ENCODE data around the gene ARCN1. TPM values are rescaled to one million over a fixed set of nuclear protein-coding genes. Genes with fewer than 3 reads are reported as not detected.

Gene ARCN1
- total RNA-seq (100 to 1,000 TPM in 4 of 9 donors, 10 to 100 TPM in 5; 87.6 to 127 (median 99.6) TPM), polyA plus RNA-seq (100 to 1,000 TPM in 1 of 2 donors, 10 to 100 TPM in 1; 53.1 to 107 TPM)
- long read RNA-seq, donor 1, transcript ARCN1-201 (10 exons, 3,845 nt) = major isoform, 18 of 28 reads
- long read RNA-seq, donor 1, partial matches to known transcripts = 4 of 28 reads
- long read RNA-seq, donor 1, other reads (novel, unspliced or antisense) = 6 of 28 reads
- long read RNA-seq, donor 2, transcript ARCN1-201 (10 exons, 3,845 nt) = major isoform, 47 of 74 reads
- long read RNA-seq, donor 2, partial matches to known transcripts = 15 of 74 reads
- long read RNA-seq, donor 2, other reads (novel, unspliced or antisense) = 10 of 74 reads
- long read RNA-seq, donor 3, transcript ARCN1-201 (10 exons, 3,845 nt) = major isoform, 28 of 33 reads
- long read RNA-seq, donor 3, partial matches to known transcripts = 0 of 33 reads
- long read RNA-seq, donor 3, other reads (novel, unspliced or antisense) = 5 of 33 reads

GRCh38 chr11:118572061-118572980 lies at the start of gene ARCN1:
Gene ARCN1, plus strand, starts transcription at chr11:118572409. Its CDS starts 139 bp downstream, at chr11:118572548.
- ATAC-seq = peak; percentile 80 to 91 (median 86)
- Histone ChIP-seq H3K4me3 (peak within 1 kb of the TSS; percentile 55 to 100 (median 93)), H3K36me3 (peaks cover 0 to 8% (median 0%) of the 10 kb centered on the region in 9 donors), H3K4me1 (peaks cover 0 to 50% (median 37%) of the 10 kb centered on the region in 12 donors), H3K27me3 (no peaks in the 10 kb centered on the region), H3K9me3 (no peaks in the 10 kb centered on the region), H3K27ac (peak within 1 kb of the TSS; percentile 90 to 99 (median 98))
- intact Hi-C loops (cut with DNase I) = loop anchor here in 4 of 10 donors (2.0 to 5.0 kb wide), 3 partner anchors 32 to 50 kb away; partner anchors contain the start of gene PHLDB1 (in 2 of the 4)
- TF ChIP-seq CTCF (IDR thresholded peaks at IDR 0.05) = peak in 1 of 12 donors; percentile 6
- peak in 1 of 2 donors; percentile 58 for TF ChIP-seq POLR2A (IDR thresholded peaks at IDR 0.05)
- 0% methylated on average over 30 to 55 of the region's 55 CpGs for WGBS, 4 donors
- peak; percentile 83 to 90 (median 86) for DNase-seq

GRCh38 chr11:118522571-118523072 lies 49.6 kb upstream of the ARCN1 start:
- intact Hi-C loops (cut with DNase I) = no loop called here
- 31 to 40% (median 37%) methylated on average over 6 of the region's 6 CpGs for WGBS, 4 donors
- no peak overlapping the region for H3K4me3 ChIP-seq
- peaks cover 0 to 11% (median 2%) of the 10 kb centered on the region in 12 donors for H3K4me1 ChIP-seq
- TF ChIP-seq POLR2A (IDR thresholded peaks at IDR 0.05) (no peak), CTCF (IDR thresholded peaks at IDR 0.05) (peak in 8 of 12 donors; percentile 11 to 47 (median 27))
- no peak for DNase-seq
- peak overlapping the region in 1 of 12 donors; percentile 10 for H3K27ac ChIP-seq
- no peaks in the 10 kb centered on the region for H3K9me3 ChIP-seq
- peaks cover 0 to 81% (median 75%) of the 10 kb centered on the region in 9 donors for H3K36me3 ChIP-seq
- no peaks in the 10 kb centered on the region for H3K27me3 ChIP-seq
- peak in 3 of 4 donors; percentile 53 to 67 (median 64) for ATAC-seq

DNA sequence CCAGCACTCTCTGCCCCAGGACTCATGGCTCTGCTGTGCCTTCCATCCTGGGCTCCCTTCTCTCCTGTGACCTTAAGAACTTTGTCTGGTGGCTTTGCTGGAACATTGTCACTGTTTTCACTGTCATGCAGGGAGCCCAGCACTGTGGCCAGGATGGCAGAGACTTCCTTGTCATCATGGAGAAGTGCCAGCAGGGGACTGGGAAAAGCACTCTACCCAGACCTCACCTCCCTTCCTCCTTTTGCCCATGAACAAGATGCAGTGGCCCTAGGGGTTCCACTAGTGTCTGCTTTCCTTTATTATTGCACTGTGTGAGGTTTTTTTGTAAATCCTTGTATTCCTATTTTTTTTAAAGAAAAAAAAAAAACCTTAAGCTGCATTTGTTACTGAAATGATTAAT lies 47.9 kb upstream of the ARCN1 start:
- ATAC-seq = peak in 2 of 4 donors; percentile 18 to 23
- peak in 1 of 5 donors; percentile 35 for DNase-seq
- intact Hi-C loops (cut with DNase I) = no loop called here
- Histone ChIP-seq H3K36me3 (peaks cover 0 to 63% (median 58%) of the 10 kb centered on the region in 9 donors), H3K9me3 (no peaks in the 10 kb centered on the region), H3K4me1 (peaks cover 0 to 11% (median 3%) of the 10 kb centered on the region in 12 donors), H3K4me3 (no peak overlapping the region), H3K27ac (peak overlapping the region in 1 of 12 donors; percentile 3), H3K27me3 (no peaks in the 10 kb centered on the region)
- no peak for TF ChIP-seq POLR2A (IDR thresholded peaks at IDR 0.05)

DNA sequence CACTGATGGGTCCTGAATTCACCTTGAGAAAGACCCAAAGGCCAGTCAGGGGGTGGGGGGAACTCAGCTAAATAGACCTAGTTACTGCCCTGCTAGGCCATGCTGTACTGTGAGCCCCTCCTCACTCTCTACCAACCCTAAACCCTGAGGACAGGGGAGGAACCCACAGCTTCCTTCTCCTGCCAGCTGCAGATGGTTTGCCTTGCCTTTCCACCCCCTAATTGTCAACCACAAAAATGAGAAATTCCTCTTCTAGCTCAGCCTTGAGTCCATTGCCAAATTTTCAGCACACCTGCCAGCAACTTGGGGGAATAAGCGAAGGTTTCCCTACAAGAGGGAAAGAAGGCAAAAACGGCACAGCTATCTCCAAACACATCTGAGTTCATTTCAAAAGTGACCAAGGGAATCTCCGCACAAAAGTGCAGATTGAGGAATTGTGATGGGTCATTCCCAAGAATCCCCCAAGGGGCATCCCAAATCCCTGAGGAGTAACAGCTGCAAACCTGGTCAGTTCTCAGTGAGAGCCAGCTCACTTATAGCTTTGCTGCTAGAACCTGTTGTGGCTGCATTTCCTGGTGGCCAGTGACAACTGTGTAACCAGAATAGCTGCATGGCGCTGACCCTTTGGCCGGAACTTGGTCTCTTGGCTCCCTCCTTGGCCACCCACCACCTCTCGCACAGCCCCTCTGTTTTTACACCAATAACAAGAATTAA lies 47.3 kb upstream of the ARCN1 start:
- ATAC-seq = no peak
- Histone ChIP-seq H3K36me3 (peaks cover 0 to 58% (median 52%) of the 10 kb centered on the region in 9 donors), H3K4me3 (no peak overlapping the region), H3K27ac (no peak overlapping the region), H3K27me3 (no peaks in the 10 kb centered on the region), H3K9me3 (no peaks in the 10 kb centered on the region), H3K4me1 (peaks cover 0 to 17% (median 7%) of the 10 kb centered on the region in 12 donors)
- DNase-seq = no peak
- 84 to 93% (median 91%) methylated on average over 6 of the region's 6 CpGs for WGBS, 4 donors
- no peak for TF ChIP-seq CTCF (IDR thresholded peaks at IDR 0.05)
- TF ChIP-seq POLR2A (IDR thresholded peaks at IDR 0.05) = no peak
- intact Hi-C loops (cut with DNase I) = no loop called here
